EL (cell line): ENCODE results near the gene MCC.
"Not testable (repeated sequence)": the region's sequence is repeated elsewhere in the genome, so short reads cannot be mapped to it uniquely, and the experiment has no call there.

Source experiments
- DNase-seq: peaks from one replicate; pipeline ENCODE4 v3.0.0-alpha.2; 2016

MCC gene

DNA sequence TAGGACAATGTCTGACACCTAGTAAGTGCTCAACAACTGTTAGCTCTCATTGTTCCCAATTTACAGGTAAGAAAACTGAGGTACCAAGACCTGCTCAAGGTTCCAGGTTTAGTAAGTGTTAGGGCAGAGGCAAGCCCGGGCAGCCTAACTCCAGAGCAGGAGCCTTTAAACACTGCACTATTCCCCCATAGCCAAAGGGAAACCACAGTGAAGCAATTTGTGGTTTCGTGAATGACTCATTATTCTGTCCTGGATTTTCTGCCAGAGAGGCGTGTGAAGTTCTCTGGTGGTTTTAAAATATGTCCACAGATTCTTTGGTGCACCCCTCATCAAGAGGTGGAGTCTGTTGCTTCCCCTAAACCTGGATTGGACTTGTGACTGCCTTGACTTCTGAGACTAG lies 1.0 kb upstream of the MCC start:
- peak; percentile 98 for DNase-seq

DNA sequence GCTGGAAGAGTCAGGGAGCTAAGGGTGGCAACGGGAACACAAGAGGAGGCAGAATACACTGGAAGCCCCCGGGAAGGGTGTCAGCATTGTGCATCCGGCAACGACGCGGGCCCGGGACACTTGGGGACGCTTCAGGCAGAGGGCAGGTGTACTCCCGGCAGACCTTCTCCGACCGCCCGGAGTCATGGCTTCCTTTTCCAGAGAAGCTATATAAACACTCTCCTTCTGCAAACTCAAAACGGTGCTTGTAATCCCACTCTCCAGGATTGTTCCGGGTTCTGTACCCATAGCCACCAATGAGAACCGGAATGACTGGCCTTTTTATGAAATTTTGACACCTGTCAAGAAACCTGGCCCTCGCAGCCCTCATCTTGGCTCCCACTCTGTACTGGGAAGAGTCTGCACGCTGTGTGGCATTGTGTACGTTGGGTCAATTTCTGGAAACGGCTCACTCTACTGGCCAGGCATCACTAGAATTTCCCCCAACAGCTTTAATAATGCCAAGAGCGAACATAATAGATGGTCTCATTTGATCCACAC lies 462 bp upstream of the MCC start:
- no peak for DNase-seq

DNA sequence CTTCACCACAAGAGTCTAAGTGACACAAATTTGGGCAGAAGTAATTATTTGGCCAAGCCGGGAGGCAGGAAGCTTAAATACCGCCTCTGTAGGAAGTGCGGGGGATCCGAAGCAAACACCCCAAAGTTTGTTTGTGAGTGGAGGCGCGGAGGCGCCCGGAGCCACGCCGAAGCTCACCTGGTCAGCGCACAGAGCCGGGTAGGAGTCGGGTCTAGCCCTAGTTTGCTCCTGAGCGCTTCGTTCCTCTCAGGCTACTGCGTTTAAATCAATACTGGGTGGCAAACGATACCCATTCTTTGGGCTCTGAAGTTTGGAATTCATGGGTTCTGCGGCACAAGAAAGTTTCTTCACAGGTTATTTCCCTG lies 855 bp downstream of the MCC start:
- no peak for DNase-seq

DNA sequence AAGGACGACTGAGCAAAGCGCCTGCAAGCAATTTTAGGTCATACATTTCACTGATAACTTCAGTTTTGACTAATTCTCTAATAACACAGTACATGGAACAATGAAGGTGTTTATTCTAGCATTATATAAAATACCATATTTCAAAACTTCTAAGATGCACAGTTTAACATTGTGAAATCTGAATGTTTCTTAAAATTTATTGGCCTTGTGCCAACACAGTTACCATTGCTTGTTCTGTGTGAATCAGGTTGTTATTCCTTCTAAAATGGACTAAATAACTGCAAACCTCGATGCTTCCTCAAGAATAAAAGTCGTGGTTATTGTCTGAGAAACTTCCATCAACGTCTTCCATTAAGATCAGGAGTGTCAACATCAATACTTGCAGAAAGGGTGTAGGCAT lies 8.0 kb downstream of the MCC start:
- no peak for DNase-seq

DNA sequence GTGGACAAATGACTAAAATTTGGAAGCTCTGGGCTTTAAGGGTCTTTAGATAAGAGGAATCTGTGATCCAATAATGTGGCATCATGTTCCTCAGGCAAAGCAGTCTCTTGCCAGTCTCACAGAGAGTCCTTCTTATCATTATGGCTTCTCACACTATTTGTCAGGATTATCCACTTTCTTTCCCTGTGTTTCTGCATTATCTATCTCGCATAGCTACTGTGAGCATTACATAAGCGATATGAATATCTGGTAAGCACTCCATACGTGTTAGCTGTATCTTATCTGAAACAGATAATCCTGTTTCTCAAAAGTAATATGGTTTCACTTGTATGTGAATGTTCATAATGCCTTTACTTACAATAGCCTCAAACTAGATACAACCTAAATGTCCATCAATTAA lies 9.6 kb downstream of the MCC start:
- no peak for DNase-seq

DNA sequence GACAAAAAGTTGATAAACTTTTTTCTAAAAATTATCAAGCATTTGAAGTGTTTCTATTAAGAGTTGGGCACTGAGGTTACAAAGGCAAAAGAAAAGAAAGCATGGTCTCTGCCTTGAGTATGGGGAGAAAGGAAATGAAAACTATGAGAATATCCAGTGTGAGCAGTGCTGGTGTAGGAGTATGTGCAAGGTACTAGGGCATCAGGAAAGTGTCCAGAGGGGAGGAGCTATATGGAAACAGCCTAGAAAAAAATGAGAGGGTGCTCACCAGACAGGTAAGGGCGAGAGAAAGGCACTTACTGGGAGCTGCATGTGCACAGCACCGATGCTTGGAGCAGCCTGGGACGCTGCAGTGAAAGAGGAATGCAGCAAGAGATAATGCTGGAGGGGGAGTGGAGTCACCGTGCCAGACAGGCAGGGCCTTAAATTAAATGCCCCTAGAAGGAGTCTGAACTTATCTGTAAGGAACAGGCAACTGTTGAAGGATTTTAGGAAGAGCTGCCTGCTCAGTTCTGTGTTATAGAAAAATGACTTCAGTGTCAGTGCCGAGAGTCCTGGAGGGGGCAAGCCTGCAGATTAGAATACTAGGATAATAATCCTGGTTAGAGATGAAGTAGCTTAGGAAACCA lies 14.0 kb downstream of the MCC start:
- no peak for DNase-seq

DNA sequence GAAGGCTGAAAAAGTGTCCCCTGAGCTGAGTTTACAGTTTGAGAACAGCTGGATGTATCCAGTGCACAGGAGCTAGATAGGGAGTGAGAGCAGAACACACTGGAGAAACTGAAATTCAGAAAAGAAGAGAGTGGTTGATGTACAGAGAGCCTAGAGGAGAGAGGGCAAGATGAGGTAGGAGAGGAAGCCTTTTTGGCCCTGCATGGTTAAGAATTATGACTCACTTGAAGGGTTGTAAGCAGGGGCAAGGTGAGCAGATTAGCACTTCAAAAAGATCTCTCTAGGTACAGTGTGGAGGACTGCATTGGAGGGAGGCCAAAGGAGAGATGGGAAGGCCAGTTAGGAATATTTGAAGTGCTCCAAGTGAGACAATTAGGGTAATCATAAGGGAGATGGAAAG lies 25.2 kb downstream of the MCC start:
- DNase-seq = no peak

DNA sequence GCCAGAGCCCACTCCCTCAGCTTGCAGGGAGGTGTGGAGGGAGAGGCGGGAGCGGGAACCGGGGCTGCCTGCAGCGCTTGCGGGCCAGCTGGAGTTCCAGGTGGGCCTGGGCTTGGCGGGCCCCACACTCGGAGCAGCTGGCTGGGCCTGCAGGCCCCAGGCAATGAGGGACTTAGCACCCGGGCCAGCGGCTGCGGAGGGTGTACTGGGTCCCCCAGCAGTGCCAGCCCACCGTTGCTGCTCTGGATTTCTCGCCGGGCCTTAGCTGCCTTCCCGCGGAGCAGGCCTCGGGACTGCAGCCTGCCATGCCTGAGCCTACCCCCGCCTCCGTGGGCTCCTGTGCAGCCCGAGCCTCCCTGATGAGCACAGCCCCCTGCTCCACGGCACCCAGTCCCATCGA lies 31.1 kb downstream of the MCC start:
- not testable (repeated sequence) for DNase-seq

DNA sequence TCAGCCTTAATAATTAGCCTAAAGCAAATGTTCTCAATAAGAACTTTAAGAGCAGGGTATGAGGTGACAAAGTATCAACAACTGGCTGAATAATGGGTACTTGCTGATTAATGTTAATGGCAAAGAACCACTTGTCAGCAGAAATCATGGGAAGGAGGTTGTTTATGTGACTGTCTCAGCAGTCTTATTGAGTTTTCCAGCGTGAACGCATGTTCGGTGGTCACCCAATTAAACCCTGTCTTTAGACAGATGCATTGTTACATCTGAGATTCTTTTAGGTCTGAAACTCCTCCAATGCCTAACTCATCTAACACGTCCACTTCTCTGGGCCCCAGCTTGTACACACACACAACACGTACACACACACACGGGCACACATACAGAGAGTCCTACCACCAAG lies 35.3 kb downstream of the MCC start:
- DNase-seq = no peak

DNA sequence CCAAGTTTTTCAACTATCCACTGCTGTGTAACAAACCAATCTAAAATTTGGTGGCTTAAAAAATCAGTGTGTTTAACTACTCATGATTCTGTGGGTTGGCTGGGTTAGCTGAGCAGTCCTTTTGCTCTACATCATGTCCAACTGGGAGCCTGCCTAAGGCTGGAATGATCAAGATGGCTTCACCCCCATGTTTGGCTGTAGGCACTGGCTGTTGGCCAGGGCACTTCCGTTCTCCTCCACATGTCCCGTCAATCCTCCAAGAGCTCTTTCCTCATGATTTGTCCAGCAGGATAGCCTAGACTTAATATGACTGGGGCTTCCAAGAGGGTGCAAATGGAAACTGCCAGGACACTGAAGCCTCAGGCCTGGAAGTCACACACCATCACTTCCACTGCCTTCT lies 36.5 kb downstream of the MCC start:
- peak; percentile 7 for DNase-seq

DNA sequence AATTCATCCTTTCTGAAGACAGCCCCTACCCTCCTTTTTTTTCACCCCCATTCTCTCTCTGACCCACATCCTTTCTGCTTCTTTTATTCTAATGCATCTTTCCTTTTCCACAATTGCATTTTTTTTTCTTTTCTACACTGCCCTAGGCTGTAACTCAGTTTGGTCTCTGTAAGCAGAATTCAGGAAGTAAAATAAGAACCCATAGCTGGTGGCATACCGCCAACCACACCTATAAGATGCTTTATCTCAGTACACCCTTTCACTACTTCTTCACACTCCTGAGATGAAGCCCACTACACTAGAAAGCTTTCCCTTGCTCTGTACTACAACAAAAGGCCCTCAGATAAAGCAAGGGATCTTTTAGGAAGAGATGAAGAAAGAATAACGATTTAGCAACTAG lies 37.3 kb downstream of the MCC start:
- no peak for DNase-seq

DNA sequence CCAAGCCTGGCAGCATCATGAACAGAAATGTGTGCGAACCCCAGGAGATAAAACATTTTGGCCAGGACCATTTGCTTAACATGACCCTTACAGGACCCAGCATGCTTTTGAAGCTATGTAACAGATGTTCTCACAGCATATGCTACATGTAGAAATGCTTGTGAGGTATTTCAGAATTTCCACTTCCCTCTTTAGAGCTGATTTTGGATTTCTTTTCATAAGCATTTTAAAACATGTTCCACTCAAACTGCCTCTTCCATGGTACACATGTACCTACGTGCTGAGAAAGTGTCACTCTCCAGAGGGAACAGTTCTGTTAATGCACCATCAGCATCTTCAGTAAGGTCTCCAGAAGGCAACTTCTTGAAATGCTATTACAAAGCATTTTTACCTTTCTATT lies 37.8 kb downstream of the MCC start:
- DNase-seq = no peak

DNA sequence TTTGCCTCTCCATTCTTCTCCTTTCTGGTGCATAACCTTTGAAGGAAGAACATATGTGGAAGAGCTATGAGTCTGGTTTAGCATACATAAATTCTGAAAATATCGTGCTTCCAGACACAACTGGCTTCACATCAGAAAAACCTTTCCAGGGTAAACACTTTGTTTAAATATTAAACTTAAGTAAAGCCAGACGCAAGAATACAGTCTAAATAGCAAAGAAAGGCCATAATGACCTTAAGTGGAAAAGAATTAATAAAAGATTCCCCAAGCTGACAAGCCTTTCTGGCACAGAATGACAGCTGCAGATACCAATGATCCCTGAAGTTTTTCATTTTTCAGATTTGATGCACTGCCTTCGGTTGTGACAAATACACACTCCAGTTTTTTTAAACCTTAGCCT lies 40.0 kb downstream of the MCC start:
- no peak for DNase-seq

DNA sequence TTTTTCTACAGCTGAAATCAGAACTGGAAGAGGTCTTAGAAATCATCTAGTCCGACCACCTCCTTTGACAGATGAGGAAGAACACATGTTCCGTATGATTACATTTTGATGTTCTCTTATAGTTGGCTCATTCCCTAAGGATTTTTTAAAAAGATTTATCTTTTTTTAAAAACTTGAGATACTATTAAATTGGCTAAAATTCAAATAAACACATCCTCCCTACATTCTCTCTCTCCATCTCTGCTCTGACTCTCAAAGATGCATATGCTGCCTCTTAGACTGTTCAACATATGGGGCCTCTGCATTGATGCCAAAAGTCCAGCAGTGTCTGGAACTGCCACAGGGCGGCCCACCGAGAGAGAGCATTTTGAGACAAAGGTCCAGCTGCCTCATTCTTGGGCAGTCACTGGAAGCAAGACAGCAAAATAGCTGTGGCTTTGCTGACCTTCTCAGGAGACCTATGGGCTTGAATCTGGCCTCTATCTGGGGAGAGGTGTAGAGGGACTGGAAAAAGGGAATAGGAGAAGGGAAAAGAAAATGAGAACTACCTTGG lies 40.7 kb downstream of the MCC start:
- peak; percentile 19 for DNase-seq

DNA sequence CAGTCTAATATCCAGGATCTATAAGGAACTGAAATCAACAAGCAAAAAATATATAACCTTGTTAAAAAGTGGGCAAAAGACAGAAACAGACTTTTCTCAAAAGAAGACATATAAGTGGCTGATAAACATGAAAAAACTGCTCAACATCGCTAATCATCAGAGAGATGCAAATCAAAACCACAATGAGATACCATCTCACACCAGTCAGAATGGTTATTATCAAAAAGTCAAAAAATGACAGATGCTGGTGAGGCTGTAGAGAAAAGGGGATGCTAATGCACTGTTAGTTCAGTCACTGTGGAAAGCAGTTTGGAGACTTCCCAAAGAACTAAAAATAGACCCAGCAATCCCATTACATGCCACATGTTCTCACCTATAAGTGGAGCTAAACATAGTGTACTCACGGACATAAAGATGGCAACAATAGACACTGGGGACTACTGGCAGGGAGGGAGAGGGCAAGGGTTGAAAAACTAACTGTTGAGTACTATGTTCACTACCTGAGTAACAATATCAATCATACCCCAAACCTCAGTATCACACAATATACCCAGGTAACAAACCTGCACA lies 41.8 kb downstream of the MCC start:
- no peak for DNase-seq

DNA sequence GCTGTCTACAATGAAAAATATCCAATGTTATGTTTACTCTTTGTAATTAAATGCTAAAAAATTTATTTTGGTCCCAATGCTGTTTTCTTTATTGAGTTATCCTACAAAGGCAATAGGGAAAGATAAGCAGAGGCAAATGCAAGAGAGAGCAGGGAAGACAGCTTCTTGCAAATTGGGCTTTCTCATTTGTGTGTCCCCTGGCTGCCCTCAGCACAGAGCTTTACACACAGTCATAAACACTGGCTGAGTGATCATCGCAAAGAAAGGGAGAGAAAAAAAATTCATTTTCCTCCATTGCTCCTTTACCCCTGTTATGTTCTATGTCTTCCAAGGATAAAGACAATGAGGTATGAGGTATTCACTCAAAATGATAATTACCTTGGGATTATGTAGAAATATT lies 51.1 kb downstream of the MCC start:
- no peak for DNase-seq

DNA sequence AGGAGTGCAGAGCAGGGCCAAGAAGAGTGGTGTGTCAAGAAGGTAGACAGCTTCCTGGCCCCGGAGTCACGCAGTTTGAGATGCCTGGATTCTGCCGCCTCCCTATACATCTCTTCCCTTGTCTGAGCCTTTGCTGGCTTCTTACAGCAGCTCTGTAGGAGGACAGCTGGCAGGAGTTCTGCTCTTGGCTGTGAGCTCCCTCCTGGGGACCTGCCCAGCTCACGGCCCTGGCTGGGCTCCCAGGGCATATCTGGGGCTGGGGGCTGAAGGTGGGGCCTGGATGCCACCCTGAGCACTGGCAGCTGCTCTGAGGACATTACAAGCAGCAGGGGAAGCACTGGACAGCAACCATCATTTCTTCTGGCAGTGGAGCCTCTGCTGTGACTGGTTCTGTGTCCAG lies 52.7 kb downstream of the MCC start:
- DNase-seq = no peak

DNA sequence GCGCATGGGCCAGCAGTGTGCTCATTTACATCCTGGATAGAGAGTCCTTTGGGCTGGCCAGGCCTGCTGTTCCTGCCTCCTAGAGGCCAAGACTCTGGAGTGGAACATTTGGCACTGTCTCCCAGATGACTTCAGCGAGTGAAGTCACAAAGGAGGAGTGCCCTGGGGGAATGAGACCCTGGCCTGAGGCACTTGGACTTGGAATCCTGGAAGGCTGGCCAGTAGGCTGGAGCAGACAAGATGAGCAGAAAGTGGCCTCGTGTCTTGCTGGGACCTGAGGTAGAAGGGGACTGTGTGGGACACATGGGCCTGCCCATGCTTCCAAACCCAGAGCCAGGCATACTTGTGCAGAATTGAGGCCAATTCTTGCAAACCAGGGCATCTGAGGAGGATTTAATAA lies 53.4 kb downstream of the MCC start, which contains the start of gene TSSK1B:
TSS of gene TSSK1B (minus strand) at position 101 of the 400 bp plus-strand sequence. CDS start 150 bp downstream, outside the sequence.
- no peak for DNase-seq

DNA sequence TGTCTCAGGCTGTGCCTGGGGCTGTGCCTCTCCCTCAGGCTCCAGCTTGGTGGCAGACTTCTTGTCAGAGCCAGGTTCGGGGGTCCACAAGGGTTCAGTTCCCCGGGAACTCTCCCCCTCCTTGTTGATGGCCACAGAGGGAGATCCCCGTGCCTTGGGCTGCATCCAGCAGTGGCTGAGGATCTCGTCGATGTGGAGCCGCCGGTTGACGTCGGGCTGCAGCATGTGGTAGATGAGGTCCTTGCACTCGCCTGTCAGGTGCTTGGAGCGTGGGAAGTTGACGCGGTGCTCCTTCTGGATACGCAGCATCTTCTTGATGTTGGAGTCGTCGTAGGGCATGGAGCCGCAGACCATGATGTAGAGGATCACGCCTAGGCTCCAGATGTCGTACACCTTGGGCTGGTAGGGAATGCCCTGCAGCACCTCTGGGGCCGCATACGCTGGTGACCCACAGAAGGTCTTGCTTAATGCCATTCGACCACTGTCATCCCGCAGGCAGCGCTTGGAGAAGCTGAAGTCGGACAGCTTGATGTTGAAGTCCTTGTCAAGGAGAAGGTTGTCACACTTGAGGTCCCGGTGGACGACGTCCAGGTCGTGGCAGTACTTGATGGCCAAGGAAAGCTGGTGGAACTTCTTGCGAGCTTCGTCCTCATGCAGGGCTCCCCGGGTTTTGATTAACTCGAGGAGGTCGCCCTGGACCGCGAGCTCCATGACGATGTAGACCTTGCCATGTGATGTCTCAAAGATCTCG lies 54.2 kb downstream of the MCC start:
- no peak for DNase-seq

DNA sequence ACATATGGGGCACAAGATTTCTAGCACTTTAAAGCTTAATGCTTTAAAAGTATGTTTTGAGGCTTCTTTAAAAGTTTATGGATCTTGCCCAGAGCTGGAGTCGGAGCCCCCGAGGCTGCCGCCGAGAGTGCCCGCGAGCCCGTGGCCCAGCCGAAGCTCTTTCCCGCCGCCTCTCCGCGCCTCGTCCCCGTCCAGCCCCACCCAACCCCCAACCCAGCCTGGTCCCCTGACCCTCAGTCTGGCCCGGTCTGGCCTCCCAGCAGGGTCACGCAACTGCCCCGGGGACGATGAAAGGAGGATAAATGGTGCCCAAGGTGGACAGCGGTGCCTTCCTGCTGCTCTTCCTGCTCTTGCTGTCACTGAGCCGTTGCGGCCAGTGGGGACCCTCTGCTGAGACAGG lies 55.2 kb downstream of the MCC start:
- DNase-seq = no peak

DNA sequence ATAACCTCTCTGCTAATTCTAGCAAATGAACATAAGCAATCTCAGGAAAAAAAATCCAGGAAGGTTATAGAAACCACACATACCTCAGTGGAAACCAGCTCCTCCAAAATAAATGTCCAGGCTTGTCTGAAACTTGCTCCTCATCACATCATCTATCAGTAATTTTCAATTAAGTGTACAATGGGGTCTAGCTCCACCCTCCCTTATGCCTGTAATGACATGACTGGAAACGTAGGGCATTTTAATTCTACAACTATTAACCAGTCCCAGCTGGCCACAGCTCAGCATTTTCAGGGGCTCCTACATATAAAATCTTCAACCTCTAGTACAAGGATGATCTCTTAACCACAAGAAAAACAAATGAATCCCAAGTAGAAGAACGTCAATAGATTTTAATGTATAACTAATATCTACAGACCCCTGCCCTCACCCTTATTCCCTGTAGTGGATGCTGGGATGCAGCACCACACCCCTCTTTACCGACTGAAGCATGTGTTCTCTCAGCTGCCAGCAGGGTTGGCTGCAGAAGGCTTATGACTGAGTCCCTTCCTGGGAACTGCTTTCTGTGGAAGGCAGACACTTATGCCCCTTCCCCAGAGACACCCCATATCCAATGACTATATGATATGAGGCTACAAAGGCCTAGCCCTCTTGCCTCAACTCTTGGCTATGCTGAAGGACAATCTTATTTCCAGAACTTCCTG lies 60.2 kb downstream of the MCC start:
- no peak for DNase-seq

DNA sequence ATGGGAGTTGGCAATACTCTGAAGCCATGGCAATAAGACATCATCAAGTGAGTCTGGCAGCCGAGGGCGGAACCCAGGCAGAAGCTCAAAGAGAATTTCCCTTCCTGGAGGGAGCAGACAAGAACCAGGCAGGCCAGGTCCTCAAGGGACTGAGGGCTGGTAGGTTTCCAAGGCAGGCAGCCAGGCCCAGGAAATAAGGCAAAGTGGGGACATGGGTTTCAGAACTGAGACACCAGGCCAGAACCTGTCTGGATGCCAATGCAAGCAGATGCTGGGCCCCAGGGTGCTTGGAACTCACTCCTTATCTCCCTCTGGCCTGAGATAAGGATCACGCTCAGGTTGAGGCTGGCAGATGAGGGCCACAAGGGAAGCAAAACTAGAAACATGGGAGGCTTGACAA lies 62.3 kb downstream of the MCC start:
- no peak for DNase-seq

DNA sequence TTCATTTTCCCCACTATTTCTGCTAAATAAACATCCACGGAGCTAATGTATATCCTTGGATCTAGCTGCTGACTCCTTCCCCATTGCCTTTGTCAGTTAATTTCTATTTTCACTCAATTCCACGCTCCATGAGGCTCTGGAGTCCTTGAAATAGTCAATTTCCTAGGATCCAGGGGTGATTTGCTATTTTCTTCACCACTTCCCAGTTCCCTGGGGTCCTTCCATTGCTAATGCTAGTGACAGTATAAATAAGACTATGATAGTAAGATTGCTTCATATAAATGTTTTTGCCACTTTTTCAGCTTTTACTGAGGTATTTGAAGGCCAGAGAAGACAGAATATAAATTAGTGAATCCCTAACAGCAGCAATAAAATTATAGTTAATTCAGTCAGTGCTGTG lies 66.6 kb downstream of the MCC start:
- DNase-seq = no peak
